IPS-15b (cell line): ENCODE results near the gene MAP1LC3B.
"Not testable (repeated sequence)": the region's sequence is repeated elsewhere in the genome, so short reads cannot be mapped to it uniquely, and the experiment has no call there.

Experiments used
- H3K27me3 ChIP-seq: one replicate; pipeline ENCODE4 v1.6.1; 2013; ENCODE audit warnings: low read length; ENCODE audit not compliant: control insufficient read depth, insufficient read depth
- H3K36me3 ChIP-seq: one replicate; pipeline ENCODE4 v1.6.1; 2013; ENCODE audit warnings: low read length; ENCODE audit not compliant: control insufficient read depth, insufficient read depth
- H3K4me1 ChIP-seq: one replicate; pipeline ENCODE4 v1.6.1; 2013; ENCODE audit warnings: mild to moderate bottlenecking, low read length; ENCODE audit not compliant: control insufficient read depth, insufficient read depth
- H3K4me3 ChIP-seq: one replicate; pipeline ENCODE4 v1.5.1; 2013; ENCODE audit warnings: low read depth, low read length
- H3K9ac ChIP-seq: one replicate; pipeline ENCODE4 v1.6.1; 2013; ENCODE audit warnings: low read depth, mild to moderate bottlenecking, low read length
- H3K9me3 ChIP-seq: one replicate; pipeline ENCODE4 v1.6.1; 2013; ENCODE audit warnings: mild to moderate bottlenecking, low read length; ENCODE audit not compliant: control insufficient read depth, insufficient read depth

Gene MAP1LC3B

GRCh38 chr16:87362828-87363559 is 29.1 kb upstream of the MAP1LC3B start:
- not testable (repeated sequence) for H3K27me3 ChIP-seq, H3K9me3 ChIP-seq, H3K36me3 ChIP-seq, H3K9ac ChIP-seq, H3K4me3 ChIP-seq, H3K4me1 ChIP-seq

GRCh38 chr16:87363771-87364455 is 28.2 kb upstream of the MAP1LC3B start:
- H3K9ac ChIP-seq: no peak overlapping the region
- H3K36me3 ChIP-seq: no peaks in the 10 kb centered on the region
- H3K4me3 ChIP-seq: no peak overlapping the region
- H3K27me3 ChIP-seq: no peaks in the 10 kb centered on the region
- H3K9me3 ChIP-seq: no peaks in the 10 kb centered on the region
- H3K4me1 ChIP-seq: no peaks in the 10 kb centered on the region

GRCh38 chr16:87365021-87365713 is 27.0 kb upstream of the MAP1LC3B start:
- H3K36me3 ChIP-seq: no peaks in the 10 kb centered on the region
- H3K4me3 ChIP-seq: no peak overlapping the region
- no peak overlapping the region for H3K9ac ChIP-seq
- H3K9me3 ChIP-seq: no peaks in the 10 kb centered on the region
- no peaks in the 10 kb centered on the region for H3K27me3 ChIP-seq
- peaks cover 2% of the 10 kb centered on the region for H3K4me1 ChIP-seq

GRCh38 chr16:87366288-87366687 is 25.8 kb upstream of the MAP1LC3B start:
- peaks cover 2% of the 10 kb centered on the region for H3K4me1 ChIP-seq
- no peak overlapping the region for H3K4me3 ChIP-seq
- no peaks in the 10 kb centered on the region for H3K36me3 ChIP-seq
- no peaks in the 10 kb centered on the region for H3K27me3 ChIP-seq
- no peaks in the 10 kb centered on the region for H3K9me3 ChIP-seq
- H3K9ac ChIP-seq: no peak overlapping the region

GRCh38 chr16:87366930-87367329 is 25.2 kb upstream of the MAP1LC3B start:
- no peak overlapping the region for H3K9ac ChIP-seq
- no peaks in the 10 kb centered on the region for H3K36me3 ChIP-seq
- H3K4me1 ChIP-seq: peaks cover 2% of the 10 kb centered on the region

GRCh38 chr16:87367529-87367928 is 24.6 kb upstream of the MAP1LC3B start:
- no peaks in the 10 kb centered on the region for H3K27me3 ChIP-seq
- no peaks in the 10 kb centered on the region for H3K36me3 ChIP-seq
- no peak overlapping the region for H3K9ac ChIP-seq
- H3K9me3 ChIP-seq: no peaks in the 10 kb centered on the region
- H3K4me3 ChIP-seq: no peak overlapping the region
- H3K4me1 ChIP-seq: peaks cover 2% of the 10 kb centered on the region

More at GRCh38 chr16:87366930-87367329, 25.2 kb upstream of the MAP1LC3B start:
- H3K4me3 ChIP-seq: no peak overlapping the region
- no peaks in the 10 kb centered on the region for H3K27me3 ChIP-seq
- no peaks in the 10 kb centered on the region for H3K9me3 ChIP-seq

- H3K36me3 ChIP-seq: no peaks in the 10 kb centered on the region
- no peak overlapping the region for H3K4me3 ChIP-seq
- no peaks in the 10 kb centered on the region for H3K27me3 ChIP-seq
- H3K4me1 ChIP-seq: peaks cover 2% of the 10 kb centered on the region
- H3K9ac ChIP-seq: no peak overlapping the region
- no peaks in the 10 kb centered on the region for H3K9me3 ChIP-seq
Measured at GRCh38 chr16:87368029-87368770, 23.9 kb upstream of the MAP1LC3B start.

GRCh38 chr16:87369117-87369765 is 22.9 kb upstream of the MAP1LC3B start:
- Histone ChIP-seq H3K9ac (no peak overlapping the region), H3K4me3 (no peak overlapping the region), H3K4me1 (peaks cover 2% of the 10 kb centered on the region), H3K27me3 (no peaks in the 10 kb centered on the region), H3K9me3 (no peaks in the 10 kb centered on the region), H3K36me3 (no peaks in the 10 kb centered on the region)

- peaks cover 2% of the 10 kb centered on the region for H3K4me1 ChIP-seq
- no peaks in the 10 kb centered on the region for H3K27me3 ChIP-seq
- H3K9ac ChIP-seq: peak overlapping the region; percentile 16
- no peaks in the 10 kb centered on the region for H3K36me3 ChIP-seq
- no peaks in the 10 kb centered on the region for H3K9me3 ChIP-seq
- H3K4me3 ChIP-seq: no peak overlapping the region
Measured at GRCh38 chr16:87369796-87370719, 22.1 kb upstream of the MAP1LC3B start.

GRCh38 chr16:87371261-87371866 is 20.8 kb upstream of the MAP1LC3B start:
- Histone ChIP-seq H3K4me1 (peaks cover 2% of the 10 kb centered on the region), H3K9me3 (no peaks in the 10 kb centered on the region), H3K36me3 (no peaks in the 10 kb centered on the region), H3K9ac (no peak overlapping the region), H3K4me3 (no peak overlapping the region), H3K27me3 (no peaks in the 10 kb centered on the region)
